HepG2 (cell line): ENCODE results near the gene ENTPD2. TPM values are rescaled to one million over a fixed set of nuclear protein-coding genes. Genes with fewer than 3 reads are reported as not detected.

Experiments used
- CBX5 ChIP-seq: sonication (generic); formaldehyde crosslinking; IDR thresholded peaks from 2 replicates; pipeline ENCODE4 v1.4.0; 2020; ENCODE audit warnings: missing genetic modification reagents, borderline replicate concordance
- CSRNP1 ChIP-seq: sonication (generic); formaldehyde crosslinking; IDR thresholded peaks from 2 replicates; pipeline ENCODE4 v1.8.1; 2023; ENCODE audit warnings: mild to moderate bottlenecking, missing genetic modification reagents
- GLI4 ChIP-seq: sonication (generic); formaldehyde crosslinking; IDR thresholded peaks from 2 replicates; pipeline ENCODE4 v1.5.1; 2020; ENCODE audit warnings: missing genetic modification reagents, mild to moderate bottlenecking, moderate library complexity, borderline replicate concordance
- HCFC1 ChIP-seq: fragments of 150-350 bp; IDR thresholded peaks from 2 replicates; pipeline ENCODE4 v1.6.1; 2014; ENCODE audit warnings: low read depth, low read length
- SP5 ChIP-seq: IDR thresholded peaks from 2 replicates; pipeline ENCODE4 v1.6.1; 2016; ENCODE audit warnings: low read depth, borderline replicate concordance
- STAT6 ChIP-seq: sonication (generic); formaldehyde crosslinking; IDR thresholded peaks from 2 replicates; pipeline ENCODE4 v1.4.0; 2020; ENCODE audit warnings: missing genetic modification reagents, mild to moderate bottlenecking, borderline replicate concordance
- TBX3 ChIP-seq: fragments of 450-650 bp; IDR thresholded peaks from 2 replicates; pipeline ENCODE4 v1.6.1; 2017; ENCODE audit warnings: antibody characterized with exemption, mild to moderate bottlenecking, inconsistent platforms, borderline replicate concordance
- TEAD2 ChIP-seq: sonication (generic); formaldehyde crosslinking; IDR thresholded peaks from 2 replicates; pipeline ENCODE4 v1.9.0; 2021; ENCODE audit warnings: missing genetic modification reagents
- USF2 ChIP-seq, 2 experiments: sonication (generic) in 1 of 2; formaldehyde crosslinking in 1 of 2; IDR thresholded peaks; 2 replicates each; pipeline versions ENCODE4 v1.5.1 to v1.6.1; 2011 to 2020; ENCODE audit warnings: borderline replicate concordance in 1 of 2, low read depth in 1 of 2, low read length in 1 of 2, mild to moderate bottlenecking in 1 of 2, missing genetic modification reagents in 1 of 2, moderate library complexity in 1 of 2
- ZBTB7B ChIP-seq: sonication (generic); formaldehyde crosslinking; IDR thresholded peaks from 2 replicates; pipeline ENCODE4 v1.4.0; 2020; ENCODE audit warnings: missing genetic modification reagents
- ZFP91 ChIP-seq: sonication (generic); formaldehyde crosslinking; IDR thresholded peaks from 2 replicates; pipeline ENCODE4 v1.9.0; 2022; ENCODE audit warnings: missing genetic modification reagents, mild to moderate bottlenecking, borderline replicate concordance
- ZMYM3 ChIP-seq: sonication (generic); formaldehyde crosslinking; IDR thresholded peaks from 2 replicates; pipeline ENCODE4 v1.5.1; 2020; ENCODE audit warnings: mild to moderate bottlenecking, missing genetic modification reagents
- ZNF121 ChIP-seq: sonication (generic); formaldehyde crosslinking; IDR thresholded peaks from 2 replicates; pipeline ENCODE4 v1.5.0; 2020; ENCODE audit warnings: mild to moderate bottlenecking, missing genetic modification reagents
- ZNF335 ChIP-seq: sonication (generic); formaldehyde crosslinking; IDR thresholded peaks from 2 replicates; pipeline ENCODE4 v1.4.0; 2020; ENCODE audit warnings: missing genetic modification reagents
- ZNF441 ChIP-seq: sonication (generic); formaldehyde crosslinking; IDR thresholded peaks from 2 replicates; pipeline ENCODE4 v1.7.0; 2021; ENCODE audit warnings: missing genetic modification reagents, borderline replicate concordance
- ZNF460 ChIP-seq: sonication (generic); formaldehyde crosslinking; IDR thresholded peaks from 2 replicates; pipeline ENCODE4 v1.5.1; 2020; ENCODE audit warnings: missing genetic modification reagents, mild to moderate bottlenecking, borderline replicate concordance
- ZNF580 ChIP-seq: IDR thresholded peaks from 2 replicates; pipeline ENCODE4 v1.6.1; 2016; ENCODE audit warnings: low read depth, borderline replicate concordance
- ZNF614 ChIP-seq: IDR thresholded peaks from 2 replicates; pipeline ENCODE4 v1.6.1; 2018; ENCODE audit warnings: missing biosample characterization, missing genetic modification reagents, inconsistent platforms, borderline replicate concordance
- ZSCAN25 ChIP-seq: sonication (generic); formaldehyde crosslinking; IDR thresholded peaks from 2 replicates; pipeline ENCODE4 v1.8.0; 2022; ENCODE audit warnings: mild to moderate bottlenecking, missing genetic modification reagents
- ZSCAN30 ChIP-seq: sonication (generic); formaldehyde crosslinking; IDR thresholded peaks from 2 replicates; pipeline ENCODE4 v1.5.0; 2020; ENCODE audit warnings: mild to moderate bottlenecking, missing genetic modification reagents
- polyA plus RNA-seq, 8 experiments: library from polyadenylated mRNA; depleted of rRNA in 3 of 8; stranded (reverse) in 7 of 8; unstranded in 1 of 8; fragments of >200 nt; fragmentation: Illumina TruSeq in 4 of 8; extraction: Trizol in 4 of 8; gene quantifications; 2 replicates each; pipeline versions ENCODE4 v1.2.1 to v1.2.3, GENCODE V29; 2011 to 2016; ENCODE audit warnings: low read depth in 4 of 8, missing spikeins in 1 of 8, mixed read lengths in 1 of 8; ENCODE audit not compliant: insufficient read depth in 1 of 8
- total RNA-seq, 5 experiments: library from RNA; depleted of rRNA; stranded (reverse); fragments of >200 nt; fragmentation: Illumina TruSeq; extraction: Trizol; gene quantifications; 2 replicates each; pipeline ENCODE4 v1.2.3, GENCODE V29; 2016; ENCODE audit warnings: low read depth in 1 of 5

ENTPD2 gene
- total and polyA plus RNA-seq, 2 of the 13 experiments (the other 11 are each of a cell fraction or from before 2014, with no cell fraction given), result 0.95 to 3.2 TPM

GRCh38 chr9:137070906-137071275 lies 17.0 kb upstream of the ENTPD2 start (continued):
- TF ChIP-seq USF2 (IDR thresholded peaks at IDR 0.05; ENCODE audit: low read depth, low read length) (no peak), USF2 (CRISPR knock-in tag; IDR thresholded peaks at IDR 0.05; ENCODE audit: borderline replicate concordance) (0 out of 2 replicates have a peak, but pooled peaks have one; percentile 12), ZNF580 (CRISPR knock-in tag) (no peak), ZMYM3 (no peak), ZNF441 (CRISPR knock-in tag) (0 out of 2 replicates have a peak, but pooled peaks have one; percentile 15), SP5 (CRISPR knock-in tag) (0 out of 2 replicates have a peak, but pooled peaks have one; percentile 4), CBX5 (CRISPR knock-in tag) (no peak), ZNF460 (CRISPR knock-in tag) (no peak), CSRNP1 (CRISPR knock-in tag) (no peak), HCFC1 (no peak), TEAD2 (CRISPR knock-in tag) (no peak), ZSCAN25 (peak; percentile 69; the same call in 1 of the 2 replicates), ZFP91 (CRISPR knock-in tag) (peak; percentile 45; the same call in 1 of the 2 replicates), STAT6 (CRISPR knock-in tag) (no peak), GLI4 (CRISPR knock-in tag) (peak; percentile 80; the same call in 1 of the 2 replicates), ZSCAN30 (CRISPR knock-in tag) (no peak), ZNF614 (CRISPR knock-in tag) (peak; percentile 32; the same call in 1 of the 2 replicates), ZBTB7B (no peak), TBX3 (no peak), ZNF335 (CRISPR knock-in tag) (no peak), ZNF121 (CRISPR knock-in tag) (peak; percentile 64)
